NCI-H128 (cell line): Measurements from ENCODE around the gene ITGB1BP1.
A peak's percentile ranks its signal among the peaks of the same experiment; 100 is the strongest.

ENCODE experiments used
- DNase-seq: peaks from one replicate; lab custom pipeline; 2025; ENCODE audit not compliant: unreplicated experiment; lab: John Stamatoyannopoulos, UW

The ITGB1BP1 gene

GRCh38 chr2:9423100-9423921, at the start of gene ITGB1BP1, which contains the start of gene CPSF3:
TSS of gene ITGB1BP1 (minus strand) at chr2:9423528. CDS start at chr2:9418697, 4,831 bp downstream.
TSS of gene CPSF3 (plus strand) at chr2:9423654. CDS start at chr2:9423774, 120 bp downstream.
- DNase-seq, result peak; percentile 98

GRCh38 chr2:9472511-9472910, 49.2 kb upstream of the ITGB1BP1 start:
- no peak for DNase-seq

DNA sequence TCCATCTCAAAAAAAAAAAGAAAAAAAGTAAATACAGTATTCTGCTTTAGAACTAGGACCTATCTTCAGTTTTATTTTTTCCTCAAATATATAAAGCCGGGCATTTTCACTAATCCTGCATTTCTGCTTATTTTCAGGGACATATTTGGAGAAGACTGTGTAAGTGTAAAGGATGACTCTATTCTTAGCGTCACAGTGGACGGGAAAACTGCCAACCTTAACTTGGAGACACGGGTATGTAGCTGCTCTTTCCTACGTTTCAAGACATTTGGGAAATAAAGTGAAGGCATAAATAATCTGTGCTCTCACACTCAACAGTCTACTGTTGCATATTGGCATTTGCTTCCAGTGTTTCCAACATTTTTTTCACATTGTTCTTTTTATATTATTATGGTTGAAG, 47.9 kb upstream of the ITGB1BP1 start:
- no peak for DNase-seq

GRCh38 chr2:9467687-9468086, 44.4 kb upstream of the ITGB1BP1 start:
- no peak for DNase-seq

GRCh38 chr2:9466147-9466683, 42.9 kb upstream of the ITGB1BP1 start:
- DNase-seq, result no peak

- DNase-seq, result no peak
Observed at GRCh38 chr2:9465170-9465569, 41.8 kb upstream of the ITGB1BP1 start.

- no peak for DNase-seq
Observed at GRCh38 chr2:9463698-9464034, 40.3 kb upstream of the ITGB1BP1 start.

DNA sequence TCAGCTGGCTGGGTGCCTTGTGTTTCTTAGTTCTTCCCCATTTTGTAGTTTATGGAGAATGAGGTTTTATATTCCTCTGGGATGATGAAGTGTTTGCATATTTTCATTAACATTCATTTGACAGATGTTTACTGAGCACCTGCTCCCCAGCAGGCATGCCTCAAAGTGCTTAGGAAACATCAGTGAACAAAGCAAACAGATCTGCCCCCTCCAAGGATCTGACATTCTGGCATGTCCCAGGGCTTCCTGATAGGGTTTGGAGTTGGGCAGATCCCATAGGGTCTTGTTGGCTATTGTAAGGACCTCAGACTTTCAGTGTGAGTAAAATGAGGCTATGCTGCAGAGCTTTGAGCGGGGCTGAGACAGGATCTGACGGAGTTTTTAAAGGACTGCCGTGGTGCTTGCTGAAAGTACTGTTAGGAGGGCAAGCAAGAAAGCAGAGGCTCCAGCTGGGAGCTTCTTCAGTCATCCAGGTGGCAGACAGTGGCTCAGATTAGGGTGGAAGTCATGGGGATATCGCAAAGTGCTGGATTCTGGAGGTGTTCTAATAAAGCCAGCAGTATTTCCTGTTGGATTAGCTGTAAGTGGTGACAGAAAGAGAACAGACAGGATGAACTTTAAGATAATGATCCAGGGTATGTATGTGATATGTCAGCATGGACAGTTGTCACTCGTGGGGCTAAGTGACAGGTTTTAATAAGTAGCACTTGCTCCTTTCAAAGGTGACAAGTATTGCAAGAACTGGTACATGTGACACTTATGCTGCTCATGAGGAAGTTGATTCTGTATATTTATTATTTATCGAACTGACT, 39.8 kb upstream of the ITGB1BP1 start:
- peak; percentile 15 for DNase-seq

DNA sequence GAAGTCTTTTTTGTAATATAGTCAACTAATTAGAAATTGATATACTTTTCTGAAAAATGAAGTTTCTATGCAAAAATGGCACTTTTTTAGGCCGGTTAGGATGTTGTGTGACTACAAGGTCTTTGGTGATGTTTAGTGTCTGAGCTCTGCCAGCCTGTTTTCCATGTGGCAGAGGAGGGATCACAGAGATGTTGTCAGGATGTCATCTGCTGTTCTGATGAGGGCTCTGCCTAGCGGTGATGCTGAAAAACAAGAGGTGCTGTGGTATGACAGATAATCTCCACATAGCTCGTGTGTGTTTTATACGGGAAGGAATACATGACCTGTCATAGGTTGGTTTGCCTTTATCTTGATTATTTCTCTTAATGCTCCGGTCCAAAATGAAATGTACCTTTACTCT, 39.0 kb upstream of the ITGB1BP1 start:
- no peak for DNase-seq

- no peak for DNase-seq
Observed at GRCh38 chr2:9461079-9461478, 37.8 kb upstream of the ITGB1BP1 start.

DNA sequence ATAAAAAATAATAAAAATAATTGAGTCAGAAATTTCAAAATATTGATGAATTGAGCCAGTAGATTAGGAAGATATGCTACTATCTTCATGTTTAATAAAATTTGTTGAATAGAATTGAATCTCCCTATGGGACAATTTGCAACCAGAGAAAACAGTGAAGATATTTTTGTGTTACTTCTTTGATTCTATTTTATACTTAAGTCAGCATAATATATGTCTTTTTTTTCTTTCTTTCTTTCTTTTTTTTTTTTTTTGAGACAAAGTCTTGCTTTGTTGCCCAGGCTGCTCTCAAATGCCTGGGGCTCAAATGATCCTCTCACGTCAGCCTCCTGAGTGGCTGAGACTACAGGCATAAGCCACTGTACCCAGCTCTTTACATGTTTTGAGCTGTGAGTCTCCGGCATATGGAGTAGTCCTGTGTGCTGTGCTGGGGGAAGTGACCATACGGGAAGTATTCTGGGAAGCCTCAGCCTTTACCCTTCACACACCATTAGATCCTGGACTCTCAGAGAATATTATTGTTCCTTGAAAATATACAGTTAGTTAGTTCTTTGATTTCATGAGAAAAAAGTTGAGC, 37.2 kb upstream of the ITGB1BP1 start:
- DNase-seq, result no peak

- no peak for DNase-seq
Observed at GRCh38 chr2:9451231-9451630, 27.9 kb upstream of the ITGB1BP1 start.

- no peak for DNase-seq
Observed at GRCh38 chr2:9445089-9445488, 21.8 kb upstream of the ITGB1BP1 start.

DNA sequence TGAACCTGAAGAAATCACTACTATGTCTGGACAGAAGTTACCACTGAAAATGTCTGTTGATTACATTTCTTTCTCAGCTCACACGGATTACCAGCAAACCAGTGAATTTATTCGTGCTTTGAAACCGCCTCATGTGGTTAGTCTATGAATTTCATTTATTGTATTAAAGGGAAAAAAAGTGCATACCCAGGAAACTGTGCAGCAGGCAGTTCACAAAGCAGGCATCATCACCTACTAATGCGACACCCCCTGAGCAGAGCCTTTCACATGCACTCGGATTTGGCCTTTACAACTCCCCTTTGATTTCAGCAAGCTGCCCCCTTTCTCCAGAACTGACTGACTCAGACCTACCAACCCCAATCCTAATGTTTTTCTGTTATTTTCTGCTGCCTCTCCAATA, 20.2 kb upstream of the ITGB1BP1 start:
- DNase-seq, result no peak

GRCh38 chr2:9441556-9441955, 18.2 kb upstream of the ITGB1BP1 start:
- no peak for DNase-seq

DNA sequence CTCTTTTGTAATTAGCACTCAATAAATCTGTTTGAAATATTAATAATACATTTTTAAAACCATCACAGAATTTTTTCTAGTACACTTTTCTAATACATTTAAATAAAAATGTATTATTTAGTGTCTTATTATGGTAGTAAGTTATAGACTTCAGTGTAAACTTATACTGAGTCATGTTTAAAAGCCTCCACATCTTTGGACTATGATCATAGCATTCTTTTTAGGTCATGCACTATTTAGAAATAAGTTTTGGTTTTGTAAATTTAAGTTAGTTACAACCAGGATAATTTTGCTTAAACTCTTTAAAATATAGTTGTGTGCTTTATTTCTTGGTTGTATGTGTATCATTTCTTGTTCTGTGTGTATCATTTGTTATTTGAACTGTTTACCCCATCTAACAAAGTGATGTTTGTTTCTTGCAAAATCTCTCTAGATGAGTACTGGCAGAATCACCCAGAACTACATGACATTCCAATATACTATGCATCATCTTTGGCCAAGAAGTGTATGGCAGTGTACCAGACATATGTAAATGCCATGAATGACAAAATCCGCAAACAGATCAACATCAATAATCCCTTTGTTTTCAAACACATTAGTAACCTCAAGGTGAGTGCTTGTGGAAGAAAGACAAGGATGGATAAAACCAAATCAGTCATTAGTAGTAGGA, 16.9 kb upstream of the ITGB1BP1 start:
- no peak for DNase-seq

DNA sequence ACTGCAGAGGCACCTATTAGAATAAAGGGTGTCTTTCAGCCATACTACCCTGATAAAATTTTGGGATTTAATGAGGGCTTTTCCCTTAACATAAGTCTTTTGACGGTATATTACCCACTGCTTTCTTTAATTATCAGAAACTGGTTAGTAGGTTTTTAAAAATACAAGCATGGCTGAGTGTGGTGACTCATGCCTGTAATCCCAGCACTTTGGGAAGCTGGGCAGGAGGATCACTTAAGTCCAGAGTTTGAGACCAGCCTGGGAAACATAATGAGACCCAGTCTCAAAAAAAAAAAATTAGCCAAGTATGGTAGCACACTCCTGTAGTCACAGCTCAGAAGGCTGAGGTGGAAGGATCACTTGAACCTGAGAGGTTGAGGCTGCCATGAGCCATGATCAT, 16.2 kb upstream of the ITGB1BP1 start:
- DNase-seq, result no peak

GRCh38 chr2:9434489-9434888, 11.2 kb upstream of the ITGB1BP1 start:
- DNase-seq, result no peak

- DNase-seq, result no peak
Observed at GRCh38 chr2:9430316-9431293, 7.3 kb upstream of the ITGB1BP1 start.
